ENCODE measurements around the gene NOL9. TPM values are rescaled to one million over a fixed set of nuclear protein-coding genes. Genes with fewer than 3 reads are reported as not detected.

NOL9 gene
- total and polyA plus RNA-seq, 2 donors (not counting 3 experiments of a cell fraction or from before 2014, with no cell fraction given), result 14.1 to 42.9 TPM

DNA sequence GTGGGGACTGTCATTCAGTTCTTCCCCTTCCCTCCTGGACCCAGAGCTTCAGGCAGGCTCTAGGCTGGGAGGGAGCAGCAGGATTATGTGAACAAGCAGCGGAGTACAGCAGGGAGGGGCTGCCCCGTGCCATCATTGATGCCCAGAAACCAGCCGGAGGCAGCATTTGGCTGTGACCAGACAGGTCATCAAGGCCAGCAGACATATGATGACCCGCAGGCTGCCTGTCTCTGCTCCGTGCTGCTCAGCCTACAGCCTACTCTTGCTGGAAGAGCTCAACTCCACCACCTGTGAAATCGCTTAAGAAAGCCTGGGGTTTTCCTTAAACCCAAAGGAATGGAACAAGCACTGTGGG, 43.4 kb upstream of the NOL9 start:
- no peak overlapping the region for H3K4me3 ChIP-seq (replicated peaks in 1 of 3; ENCODE audit: insufficient read depth in 1 of 3, low read depth in 1 of 3, low read length in 3 of 3)
- H4K20me1 ChIP-seq (replicated peaks; ENCODE audit: control insufficient read depth, extremely low read depth, insufficient read depth, low read length), result no peaks in the 10 kb centered on the region
- no peaks in the 10 kb centered on the region for H3K9me1 ChIP-seq (replicated peaks; ENCODE audit: control insufficient read depth, extremely low read depth, insufficient read depth, low read length)
- no peaks in the 10 kb centered on the region for H3K27me3 ChIP-seq (ENCODE audit: control insufficient read depth in 2 of 2, insufficient read depth in 2 of 2, low read length in 2 of 2)
- POLR2A ChIA-PET, result no interaction called here
- intact Hi-C loops (cut with micrococcal nuclease), result no loop called here
- CTCF ChIA-PET, result interaction anchor here (1.4 kb wide), 1 partner anchor 49 kb away, joined by 5 read pairs; no protein-coding TSS in a partner anchor
- H3K4me1 ChIP-seq (ENCODE audit: control insufficient read depth, extremely low read depth, insufficient read depth, low read length), result peaks cover 6% of the 10 kb centered on the region
- H3K79me2 ChIP-seq (ENCODE audit: control insufficient read depth, insufficient read depth, low read length), result peaks cover 58% of the 10 kb centered on the region
- FAIRE-seq (no peak), DNase-seq (ENCODE audit: low read depth, low spot score) (no peak)
- TF ChIP-seq POLR2AphosphoS5 (IDR thresholded peaks at IDR 0.05; ENCODE audit: insufficient read depth, low read depth, low read length) (no peak), JUN (IDR thresholded peaks at IDR 0.05; ENCODE audit: borderline replicate concordance, insufficient read depth, insufficient read length, low read depth) (no peak), FOS (IDR thresholded peaks at IDR 0.05; ENCODE audit: borderline replicate concordance, insufficient read depth, low read length) (no peak)
- TF ChIP-seq, protein P1, sequence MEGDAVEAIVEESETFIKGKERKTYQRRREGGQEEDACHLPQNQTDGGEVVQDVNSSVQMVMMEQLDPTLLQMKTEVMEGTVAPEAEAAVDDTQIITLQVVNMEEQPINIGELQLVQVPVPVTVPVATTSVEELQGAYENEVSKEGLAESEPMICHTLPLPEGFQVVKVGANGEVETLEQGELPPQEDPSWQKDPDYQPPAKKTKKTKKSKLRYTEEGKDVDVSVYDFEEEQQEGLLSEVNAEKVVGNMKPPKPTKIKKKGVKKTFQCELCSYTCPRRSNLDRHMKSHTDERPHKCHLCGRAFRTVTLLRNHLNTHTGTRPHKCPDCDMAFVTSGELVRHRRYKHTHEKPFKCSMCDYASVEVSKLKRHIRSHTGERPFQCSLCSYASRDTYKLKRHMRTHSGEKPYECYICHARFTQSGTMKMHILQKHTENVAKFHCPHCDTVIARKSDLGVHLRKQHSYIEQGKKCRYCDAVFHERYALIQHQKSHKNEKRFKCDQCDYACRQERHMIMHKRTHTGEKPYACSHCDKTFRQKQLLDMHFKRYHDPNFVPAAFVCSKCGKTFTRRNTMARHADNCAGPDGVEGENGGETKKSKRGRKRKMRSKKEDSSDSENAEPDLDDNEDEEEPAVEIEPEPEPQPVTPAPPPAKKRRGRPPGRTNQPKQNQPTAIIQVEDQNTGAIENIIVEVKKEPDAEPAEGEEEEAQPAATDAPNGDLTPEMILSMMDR (IDR thresholded peaks at IDR 0.05; ENCODE audit: extremely low read depth in 1 of 2, insufficient read depth in 1 of 2, low read depth in 1 of 2, low read length in 2 of 2), result no peak
- H3K36me3 ChIP-seq (ENCODE audit: control insufficient read depth in 2 of 2, extremely low read depth in 1 of 2, insufficient read depth in 2 of 2, low read length in 2 of 2), result peaks cover 6 to 40% of the 10 kb centered on the region in 2 experiments
- no peak overlapping the region for H2AFZ ChIP-seq (ENCODE audit: low read depth, low read length)
- no TSS peak for BruUV-seq (replicated peaks)
- dilution Hi-C loops (cut with MboI; ENCODE audit: extremely low pct_ligation_motif_present, low sequenced_read_pairs), result no loop called here
- no peak overlapping the region for H3K27ac ChIP-seq (ENCODE audit: insufficient read depth, low read depth, low read length)
- H3K9ac ChIP-seq (replicated peaks; ENCODE audit: extremely low read depth, insufficient read depth, low read length), result no peak overlapping the region
- H3K9me3 ChIP-seq (replicated peaks; ENCODE audit: control insufficient read depth, insufficient read depth, low read length), result no peaks in the 10 kb centered on the region
- H3K4me2 ChIP-seq (ENCODE audit: insufficient read depth, low read length), result no peak overlapping the region

Data from endothelial cell of umbilical vein (primary cell).